Ishikawa (cell line): Measurements from ENCODE around the gene CCNE1.

Experiments used
- EP300 ChIP-seq: IDR thresholded peaks from 2 replicates; pipeline ENCODE4 v1.6.1; 2012; ENCODE audit warnings: borderline replicate concordance
- NFIC ChIP-seq: IDR thresholded peaks from 2 replicates; pipeline ENCODE4 v1.6.1; 2012

DNA sequence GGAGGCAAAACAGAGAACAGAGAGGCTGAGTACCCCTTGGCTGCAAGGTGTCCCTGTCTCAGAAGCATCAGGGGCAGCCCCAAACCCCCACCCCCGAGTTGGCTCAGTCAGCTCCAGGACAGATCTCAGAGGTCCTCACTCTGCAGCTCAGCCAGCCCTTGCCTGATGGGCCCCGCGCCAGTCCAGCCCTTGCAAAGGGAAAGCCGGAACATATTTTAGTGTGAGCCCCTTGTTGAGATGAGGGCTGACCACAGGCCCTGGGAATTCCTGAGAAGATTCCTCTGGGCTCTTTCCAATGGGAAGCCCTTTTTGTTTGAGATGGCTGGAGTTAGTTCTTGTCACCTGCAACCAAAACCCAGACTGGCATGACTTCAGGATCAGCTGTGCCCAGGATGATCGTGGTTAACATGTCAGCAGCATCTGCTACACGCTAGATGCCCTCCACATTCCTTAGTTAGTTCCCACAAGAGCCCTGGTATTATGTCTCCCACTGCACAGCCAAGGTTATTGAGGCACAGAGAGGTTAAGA is 33.9 kb upstream of the CCNE1 start:
- TF ChIP-seq NFIC (no peak), EP300 (no peak)
